Peyer's patch (tissue), 4 donors: ENCODE measurements around the gene ELMO1. TPM values are rescaled to one million over a fixed set of nuclear protein-coding genes. Genes with fewer than 3 reads are reported as not detected.

Source experiments
- DNase-seq, 3 donors: peaks; one replicate each; pipeline ENCODE4 v3.0.0-alpha.2; 2017 to 2019
- H3K27ac ChIP-seq, 4 donors: fragments of 200-600 bp; sonication (generic); one replicate each; pipeline ENCODE4 v1.5.1; 2016 to 2019
- H3K27me3 ChIP-seq, 2 donors: fragments of 200-600 bp; sonication (generic); one replicate each; pipeline ENCODE4 v1.5.1; 2019
- H3K36me3 ChIP-seq, 3 donors: fragments of 200-600 bp; sonication (generic); one replicate each; pipeline ENCODE4 v1.5.1; 2016 to 2019
- H3K4me1 ChIP-seq, 4 donors: fragments of 200-600 bp; sonication (generic); one replicate each; pipeline ENCODE4 v1.5.1; 2016 to 2019
- H3K4me3 ChIP-seq, 4 donors: fragments of 200-600 bp; sonication (generic); 1 replicate in 3 of 4; 2 replicates in 1 of 4; pipeline ENCODE4 v1.5.1; 2016 to 2019; ENCODE audit warnings: mild to moderate bottlenecking in 1 of 4
- H3K9me3 ChIP-seq, 4 donors: fragments of 200-600 bp; sonication (generic); one replicate each; pipeline ENCODE4 v1.5.1; 2016 to 2019; ENCODE audit warnings: mild to moderate bottlenecking in 1 of 4
- POLR2A ChIP-seq, 2 donors: fragments of 450-650 bp; IDR thresholded peaks; one replicate each; pipeline ENCODE4 v1.5.1; 2017; ENCODE audit warnings: antibody characterized with exemption in 2 of 2, mild to moderate bottlenecking in 2 of 2, moderate library complexity in 2 of 2
- total RNA-seq, 4 donors: library from RNA; depleted of rRNA; stranded (reverse); fragments of >200 nt; gene quantifications; one replicate each; pipeline ENCODE4 v1.1.0, GENCODE V29; 2016
- TF ChIP-seq, protein P1 (sequence below), 6 experiments: fragments of 450-650 bp in 4 of 6; fragments of 200-600 bp in 2 of 6; sonication (generic) in 1 of 6; IDR thresholded peaks; one replicate each; pipeline ENCODE4 v1.5.1; 2017 to 2019; ENCODE audit warnings: antibody characterized with exemption in 6 of 6, mild to moderate bottlenecking in 3 of 6, moderate library complexity in 1 of 6

ELMO1 gene
- total RNA-seq, 4 donors from 2014 or later = 43.1 to 381 (median 72.2) TPM

DNA sequence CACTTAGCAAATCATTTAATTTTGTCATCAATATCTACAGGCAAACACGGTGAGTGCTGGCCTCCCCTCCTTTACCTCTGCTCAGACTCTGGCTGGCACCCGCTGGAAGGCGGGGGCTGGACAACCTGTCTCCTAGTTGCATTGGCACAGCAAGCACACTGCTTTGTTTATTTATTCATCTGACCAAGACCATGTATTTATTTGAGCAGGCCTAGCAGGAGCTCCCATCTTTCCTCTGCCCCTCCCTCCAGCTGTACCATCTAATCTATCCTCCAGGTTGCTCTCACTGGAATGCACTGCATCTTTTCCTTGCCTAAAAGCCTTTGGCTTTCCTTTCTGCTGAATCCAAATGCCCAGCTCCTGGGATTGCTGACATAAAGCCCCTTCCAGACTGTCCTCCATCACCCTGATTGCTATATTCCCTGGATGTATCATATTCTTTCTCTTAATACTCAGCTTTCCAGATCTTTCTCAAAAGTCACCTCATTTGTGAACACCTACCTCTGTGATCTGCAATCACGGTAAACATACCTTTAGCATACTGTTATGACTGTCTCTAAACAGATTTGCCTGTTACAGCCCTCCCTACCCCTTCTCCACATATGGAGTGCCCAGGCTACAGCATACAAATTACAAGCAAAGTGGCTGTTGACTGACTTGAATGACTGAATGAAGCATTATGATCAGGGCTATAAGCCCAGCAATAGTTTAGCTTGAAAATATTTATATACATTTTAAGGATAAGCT, 9.6 kb downstream of the ELMO1 start:
- Histone ChIP-seq H3K36me3 (no peaks in the 10 kb centered on the region), H3K4me3 (no peak overlapping the region), H3K27ac (no peak overlapping the region), H3K27me3 (no peaks in the 10 kb centered on the region), H3K4me1 (no peaks in the 10 kb centered on the region), H3K9me3 (no peaks in the 10 kb centered on the region)
- TF ChIP-seq, protein P1, sequence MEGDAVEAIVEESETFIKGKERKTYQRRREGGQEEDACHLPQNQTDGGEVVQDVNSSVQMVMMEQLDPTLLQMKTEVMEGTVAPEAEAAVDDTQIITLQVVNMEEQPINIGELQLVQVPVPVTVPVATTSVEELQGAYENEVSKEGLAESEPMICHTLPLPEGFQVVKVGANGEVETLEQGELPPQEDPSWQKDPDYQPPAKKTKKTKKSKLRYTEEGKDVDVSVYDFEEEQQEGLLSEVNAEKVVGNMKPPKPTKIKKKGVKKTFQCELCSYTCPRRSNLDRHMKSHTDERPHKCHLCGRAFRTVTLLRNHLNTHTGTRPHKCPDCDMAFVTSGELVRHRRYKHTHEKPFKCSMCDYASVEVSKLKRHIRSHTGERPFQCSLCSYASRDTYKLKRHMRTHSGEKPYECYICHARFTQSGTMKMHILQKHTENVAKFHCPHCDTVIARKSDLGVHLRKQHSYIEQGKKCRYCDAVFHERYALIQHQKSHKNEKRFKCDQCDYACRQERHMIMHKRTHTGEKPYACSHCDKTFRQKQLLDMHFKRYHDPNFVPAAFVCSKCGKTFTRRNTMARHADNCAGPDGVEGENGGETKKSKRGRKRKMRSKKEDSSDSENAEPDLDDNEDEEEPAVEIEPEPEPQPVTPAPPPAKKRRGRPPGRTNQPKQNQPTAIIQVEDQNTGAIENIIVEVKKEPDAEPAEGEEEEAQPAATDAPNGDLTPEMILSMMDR (IDR thresholded peaks at IDR 0.05) = no peak
- TF ChIP-seq POLR2A (IDR thresholded peaks at IDR 0.05) = no peak
- no peak for DNase-seq

DNA sequence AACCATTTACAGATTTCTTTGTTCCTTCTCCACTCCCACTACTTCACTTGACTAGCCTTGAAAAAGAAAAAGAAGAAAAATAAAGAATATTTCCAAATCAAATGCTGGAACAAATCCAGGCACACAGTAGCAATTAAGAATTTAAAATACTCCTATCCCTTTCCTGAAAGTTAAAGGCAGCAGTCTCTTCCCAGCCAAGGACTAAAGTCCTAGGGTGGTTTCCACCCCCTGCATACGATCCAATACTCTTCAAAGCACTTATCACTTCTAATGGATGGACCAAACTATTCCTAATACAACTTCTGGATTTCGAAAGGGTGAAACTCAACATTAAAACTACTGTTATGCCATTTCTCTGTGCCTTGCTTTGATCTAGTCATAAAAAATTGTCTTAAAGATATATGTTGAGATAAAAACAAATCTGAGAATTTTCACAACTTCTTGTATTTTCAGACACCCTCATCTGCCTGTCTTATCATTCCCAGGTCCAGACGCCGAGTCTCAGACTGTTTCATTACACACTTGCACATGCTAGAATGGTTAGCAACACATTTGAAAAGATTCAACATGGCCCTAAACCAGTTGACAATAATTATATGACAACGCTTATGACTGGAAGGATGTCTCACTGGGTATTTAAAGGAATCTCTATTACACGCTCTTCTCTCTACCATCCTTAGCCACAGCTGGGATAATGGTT, 13.4 kb downstream of the ELMO1 start:
- Histone ChIP-seq H3K27me3 (no peaks in the 10 kb centered on the region), H3K4me3 (no peak overlapping the region), H3K9me3 (no peaks in the 10 kb centered on the region), H3K27ac (no peak overlapping the region), H3K36me3 (no peaks in the 10 kb centered on the region), H3K4me1 (no peaks in the 10 kb centered on the region)
- TF ChIP-seq, protein P1 (IDR thresholded peaks at IDR 0.05) = no peak
- no peak for TF ChIP-seq POLR2A (IDR thresholded peaks at IDR 0.05)
- no peak for DNase-seq

DNA sequence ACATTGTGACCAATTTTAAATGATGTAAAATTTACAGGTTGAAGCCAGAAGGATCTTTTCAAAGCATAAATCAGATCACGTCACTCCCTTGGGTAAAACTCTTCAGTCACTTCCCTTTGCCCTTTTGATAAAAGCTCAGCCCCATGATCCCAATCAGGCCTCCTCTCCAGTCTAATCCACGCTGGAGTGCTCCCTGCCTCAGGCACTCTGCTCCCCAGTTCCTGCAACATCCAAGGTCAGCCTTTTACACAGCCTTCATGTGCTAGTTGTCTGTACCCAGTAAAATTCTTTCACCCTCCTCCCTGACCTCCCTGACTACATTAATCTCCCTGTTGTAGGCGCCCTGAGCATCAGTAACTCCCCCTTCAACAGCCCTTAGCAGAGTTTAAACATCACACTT, 14.1 kb downstream of the ELMO1 start:
- no peaks in the 10 kb centered on the region for H3K27me3 ChIP-seq
- TF ChIP-seq, protein P1 (IDR thresholded peaks at IDR 0.05) = no peak
- TF ChIP-seq POLR2A (IDR thresholded peaks at IDR 0.05) = no peak
- no peaks in the 10 kb centered on the region for H3K36me3 ChIP-seq
- H3K4me1 ChIP-seq = no peaks in the 10 kb centered on the region
- no peak overlapping the region for H3K4me3 ChIP-seq
- H3K9me3 ChIP-seq = no peaks in the 10 kb centered on the region
- no peak for DNase-seq
- H3K27ac ChIP-seq = no peak overlapping the region

DNA sequence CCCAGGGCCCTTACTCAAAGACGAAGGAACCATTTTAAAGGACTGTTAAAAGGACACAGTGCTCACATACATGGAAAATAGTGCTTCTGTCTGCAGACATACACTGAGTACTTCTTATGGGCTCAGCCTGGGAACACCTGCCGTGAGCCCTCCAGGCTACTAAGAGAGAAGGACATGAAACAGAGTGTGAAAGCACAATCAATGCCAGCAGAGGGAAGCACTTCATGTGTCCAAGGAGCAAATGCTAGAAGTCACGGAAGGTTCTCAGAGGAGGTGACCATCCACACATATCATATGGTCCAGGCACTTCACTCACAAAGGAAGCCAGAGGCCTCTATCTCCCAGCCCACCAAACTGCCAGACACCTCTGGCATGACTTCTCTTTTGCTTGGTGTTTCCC, 15.5 kb downstream of the ELMO1 start:
- no peak overlapping the region for H3K27ac ChIP-seq
- no peaks in the 10 kb centered on the region for H3K36me3 ChIP-seq
- no peak overlapping the region for H3K4me3 ChIP-seq
- DNase-seq = no peak
- TF ChIP-seq, protein P1 (IDR thresholded peaks at IDR 0.05) = no peak
- H3K27me3 ChIP-seq = no peaks in the 10 kb centered on the region
- H3K9me3 ChIP-seq = no peaks in the 10 kb centered on the region
- no peaks in the 10 kb centered on the region for H3K4me1 ChIP-seq

DNA sequence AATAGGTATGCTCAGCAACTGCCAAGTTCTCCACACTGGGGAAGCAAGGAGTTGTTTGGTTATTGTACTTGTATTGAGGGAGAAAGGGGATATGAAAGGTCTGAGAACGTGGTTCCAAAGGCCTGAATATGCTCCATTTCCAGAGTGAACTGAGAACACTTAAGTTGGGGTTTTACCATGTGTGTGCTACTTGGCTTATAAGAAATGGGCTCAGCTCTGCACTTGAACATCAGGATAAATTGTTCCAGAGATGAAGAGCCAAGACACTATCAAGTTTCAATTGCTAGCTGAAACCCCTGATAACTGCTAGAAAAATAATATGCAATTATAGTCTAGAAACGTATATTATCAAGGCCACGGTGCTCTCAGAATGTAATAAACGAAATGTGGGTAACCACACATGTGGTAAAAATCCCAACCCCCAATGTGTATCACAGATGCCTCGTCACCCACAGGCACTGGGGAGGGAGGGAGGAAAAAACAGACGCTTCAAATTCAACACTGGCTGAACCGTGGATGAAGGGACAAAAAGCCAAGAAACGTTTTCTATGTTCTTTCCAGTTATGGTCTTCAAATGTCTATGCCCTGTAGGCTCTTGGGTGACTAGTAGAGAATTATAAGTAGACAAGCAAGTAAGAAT, 16.3 kb downstream of the ELMO1 start:
- Histone ChIP-seq H3K36me3 (no peaks in the 10 kb centered on the region), H3K27me3 (no peaks in the 10 kb centered on the region), H3K27ac (no peak overlapping the region), H3K4me1 (no peaks in the 10 kb centered on the region), H3K9me3 (no peaks in the 10 kb centered on the region), H3K4me3 (no peak overlapping the region)
- DNase-seq = no peak
- TF ChIP-seq POLR2A (IDR thresholded peaks at IDR 0.05) = no peak
- TF ChIP-seq, protein P1 (IDR thresholded peaks at IDR 0.05) = no peak
